H1 (cell line): ENCODE data around the gene GALNT18. TPM values are rescaled to one million over a fixed set of nuclear protein-coding genes. Genes with fewer than 3 reads are reported as not detected.

Source experiments
- CTCF ChIA-PET: fragments of 300-600 bp; sonication (Branson Sonifier 250); formaldehyde crosslinking; loops from one replicate; lab custom pipeline; 2021; ENCODE audit not compliant: partially characterized antibody; lab: Charles Lee
- POLR2A ChIA-PET: fragments of 300-600 bp; sonication (Branson Sonifier 250); formaldehyde crosslinking; loops from one replicate; lab custom pipeline; 2021; ENCODE audit warnings: inconsistent platforms; ENCODE audit not compliant: partially characterized antibody; lab: Charles Lee
- DNase-seq, 2 experiments: peaks; one replicate each; pipeline versions ENCODE4 v3.0.0 to v3.0.0-alpha.2; 2010 to 2022; ENCODE audit warnings: low spot score in 2 of 2, low read depth in 1 of 2, mixed read lengths in 1 of 2
- FAIRE-seq: peaks from 2 replicates; lab custom pipeline; 2011; peaks lifted over from hg19 to GRCh38; lab: Jason Lieb, UNC
- H2AFZ ChIP-seq: 2 replicates; pipeline ENCODE4 v1.8.1; 2012; ENCODE audit warnings: low read length, inconsistent platforms
- H2AK5ac ChIP-seq: 2 replicates; pipeline ENCODE4 v1.6.1; 2013; ENCODE audit warnings: low read depth, low read length
- H2BK120ac ChIP-seq: replicated peaks from 2 replicates; pipeline ENCODE3; 2013; ENCODE audit warnings: low read depth, low read length, inconsistent platforms
- H2BK12ac ChIP-seq: 2 replicates; pipeline ENCODE4 v1.6.1; 2013; ENCODE audit warnings: low read depth, low read length
- H2BK15ac ChIP-seq: 2 replicates; pipeline ENCODE4 v1.6.1; 2013; ENCODE audit warnings: low read length
- H2BK20ac ChIP-seq: 2 replicates; pipeline ENCODE4 v1.6.1; 2013; ENCODE audit warnings: low read length
- H2BK5ac ChIP-seq: 2 replicates; pipeline ENCODE4 v1.6.1; 2013; ENCODE audit warnings: low read depth, low read length
- H3K14ac ChIP-seq: 2 replicates; pipeline ENCODE4 v1.6.1; 2013; ENCODE audit warnings: inconsistent platforms; ENCODE audit not compliant: insufficient read length
- H3K18ac ChIP-seq: 2 replicates; pipeline ENCODE4 v1.6.1; 2013; ENCODE audit warnings: low read length; ENCODE audit errors: extremely low read depth
- H3K23ac ChIP-seq: 2 replicates; pipeline ENCODE4 v1.6.1; 2013; ENCODE audit warnings: inconsistent platforms; ENCODE audit not compliant: insufficient read length
- H3K23me2 ChIP-seq: 2 replicates; pipeline ENCODE4 v1.6.1; 2013; ENCODE audit warnings: low read depth, low read length
- H3K27ac ChIP-seq: 2 replicates; pipeline ENCODE4 v1.6.1; 2011; ENCODE audit warnings: low read depth, low read length, inconsistent platforms
- H3K27me3 ChIP-seq, 4 experiments: replicated peaks in 1 of 4; 1 replicate in 1 of 4; 2 replicates in 3 of 4; pipeline versions ENCODE4 v1.6.1 to v1.8.1; 2011 to 2013; ENCODE audit warnings: low read length in 3 of 4, mild to moderate bottlenecking in 3 of 4, inconsistent platforms in 2 of 4, mixed read lengths in 2 of 4, moderate library complexity in 1 of 4; ENCODE audit not compliant: control insufficient read depth in 3 of 4, insufficient read depth in 3 of 4; ENCODE audit errors: extremely low read depth in 1 of 4
- H3K36me3 ChIP-seq, 4 experiments: 2 replicates each; pipeline versions ENCODE4 v1.6.1 to v1.8.1; 2011 to 2013; ENCODE audit warnings: mild to moderate bottlenecking in 4 of 4, low read length in 3 of 4, moderate library complexity in 2 of 4, control low read depth in 1 of 4, inconsistent platforms in 1 of 4; ENCODE audit not compliant: insufficient read depth in 4 of 4, control insufficient read depth in 2 of 4
- H3K4ac ChIP-seq: replicated peaks from 2 replicates; pipeline ENCODE3; 2013; ENCODE audit warnings: low read length, low read depth, mixed read lengths, inconsistent platforms; ENCODE audit not compliant: insufficient read length
- H3K4me1 ChIP-seq, 4 experiments: replicated peaks in 1 of 4; 1 replicate in 1 of 4; 2 replicates in 3 of 4; pipeline versions ENCODE4 v1.6.1 to v1.8.1; 2011 to 2013; ENCODE audit warnings: low read length in 3 of 4, inconsistent platforms in 2 of 4, mixed read lengths in 1 of 4; ENCODE audit not compliant: insufficient read depth in 4 of 4, control insufficient read depth in 3 of 4
- H3K4me2 ChIP-seq, 2 experiments: 2 replicates each; pipeline versions ENCODE4 v1.6.1 to v1.8.1; 2011 to 2013; ENCODE audit warnings: low read depth in 2 of 2, low read length in 2 of 2, control low read depth in 1 of 2, inconsistent platforms in 1 of 2, mild to moderate bottlenecking in 1 of 2; ENCODE audit not compliant: insufficient read depth in 1 of 2
- H3K4me3 ChIP-seq, 4 experiments: fragments of 200-600, 300-600 bp in 1 of 4; sonication (generic), shearing (Covaris generic), sonication (Bioruptor Twin) in 1 of 4; 2 replicates each; pipeline versions ENCODE4 v1.5.1 to v1.8.1; 2011 to 2016; ENCODE audit warnings: low read length in 4 of 4, low read depth in 3 of 4, control low read depth in 2 of 4, inconsistent platforms in 2 of 4, mild to moderate bottlenecking in 2 of 4, mixed read lengths in 1 of 4, moderate library complexity in 1 of 4; ENCODE audit not compliant: insufficient read depth in 2 of 4; ENCODE audit errors: extremely low read depth in 1 of 4
- H3K56ac ChIP-seq: replicated peaks from 2 replicates; pipeline ENCODE3; 2013; ENCODE audit warnings: low read depth, mild to moderate bottlenecking, mixed read lengths, low read length, inconsistent platforms; ENCODE audit not compliant: insufficient read length
- H3K79me1 ChIP-seq: 2 replicates; pipeline ENCODE4 v1.6.1; 2013; ENCODE audit warnings: low read depth, low read length, control low read depth
- H3K79me2 ChIP-seq, 2 experiments: 2 replicates each; pipeline versions ENCODE4 v1.6.1 to v1.8.1; 2012 to 2013; ENCODE audit warnings: low read length in 2 of 2, mild to moderate bottlenecking in 2 of 2, inconsistent platforms in 1 of 2; ENCODE audit not compliant: insufficient read depth in 2 of 2, control insufficient read depth in 1 of 2
- H3K9ac ChIP-seq, 4 experiments: replicated peaks in 1 of 4; 1 replicate in 1 of 4; 2 replicates in 3 of 4; pipeline versions ENCODE4 v1.6.1 to v1.8.1; 2011 to 2013; ENCODE audit warnings: low read depth in 3 of 4, low read length in 3 of 4, control low read depth in 2 of 4, mild to moderate bottlenecking in 2 of 4, moderate library complexity in 2 of 4, inconsistent platforms in 1 of 4; ENCODE audit errors: extremely low read depth in 1 of 4
- H3K9me3 ChIP-seq, 2 experiments: 2 replicates each; pipeline versions ENCODE4 v1.6.1 to v1.8.1; 2012 to 2013; ENCODE audit warnings: mild to moderate bottlenecking in 2 of 2, moderate library complexity in 2 of 2, control low read depth in 1 of 2, inconsistent platforms in 1 of 2, low read depth in 1 of 2, low read length in 1 of 2, mixed read lengths in 1 of 2; ENCODE audit not compliant: insufficient read depth in 2 of 2
- H4K20me1 ChIP-seq, 2 experiments: replicated peaks in 1 of 2; 2 replicates each; pipeline versions ENCODE3 to v1.8.1; 2011 to 2013; ENCODE audit warnings: inconsistent platforms in 2 of 2, low read length in 2 of 2, mild to moderate bottlenecking in 1 of 2; ENCODE audit not compliant: insufficient read depth in 2 of 2, control insufficient read depth in 1 of 2
- H4K5ac ChIP-seq: 2 replicates; pipeline ENCODE4 v1.6.1; 2013; ENCODE audit warnings: low read length, low read depth, mixed read lengths, inconsistent platforms; ENCODE audit not compliant: insufficient read length
- H4K8ac ChIP-seq: 2 replicates; pipeline ENCODE4 v1.8.0; 2013; ENCODE audit warnings: mild to moderate bottlenecking, moderate library complexity, low read length, inconsistent platforms; ENCODE audit not compliant: insufficient read depth; ENCODE audit errors: extremely low read depth
- H4K91ac ChIP-seq: replicated peaks from 2 replicates; pipeline ENCODE3; 2013; ENCODE audit warnings: low read length, mixed read lengths, inconsistent platforms; ENCODE audit not compliant: insufficient read length
- E2F6 ChIP-seq: IDR thresholded peaks from 2 replicates; pipeline ENCODE4 v1.6.1; 2012; ENCODE audit warnings: inconsistent platforms
- POU5F1 ChIP-seq: IDR thresholded peaks from 2 replicates; pipeline ENCODE4 v1.6.1; 2011; ENCODE audit warnings: low read depth, mild to moderate bottlenecking, low read length, moderate library complexity
- RBBP5 ChIP-seq: IDR thresholded peaks from 2 replicates; pipeline ENCODE4 v1.7.1; 2012; ENCODE audit warnings: low read depth, mild to moderate bottlenecking, inconsistent platforms, low read length, moderate library complexity, borderline replicate concordance
- SAP30 ChIP-seq: fragments of 300-600 bp; sonication (generic); IDR thresholded peaks from 2 replicates; pipeline ENCODE4 v1.7.1; 2012; ENCODE audit warnings: low read length, moderate library complexity, mild to moderate bottlenecking, inconsistent platforms; ENCODE audit not compliant: insufficient read depth, insufficient replicate concordance
- SIX5 ChIP-seq: IDR thresholded peaks from 2 replicates; pipeline ENCODE4 v1.6.1; 2011; ENCODE audit warnings: mild to moderate bottlenecking, low read depth, low read length
- WGBS, 2 experiments: shearing (Covaris generic) in 1 of 2; methylation state at CpG; one replicate each; pipeline versions ENCODE4 v1.1.6 to v1.1.7; 2013 to 2015; ENCODE audit warnings: low lambda C conversion rate in 2 of 2, mixed read lengths in 2 of 2, inconsistent platforms in 1 of 2, low coverage in 1 of 2, missing lambda C conversion rate in 1 of 2; ENCODE audit not compliant: insufficient replicate concordance in 2 of 2, insufficient coverage in 1 of 2, insufficient read length in 1 of 2; ENCODE audit errors: extremely low coverage in 1 of 2, missing lambda C conversion rate in 1 of 2; 5-methylcytosine and 5-hydroxymethylcytosine counted together
- polyA plus RNA-seq, 7 experiments: library from polyadenylated mRNA; depleted of rRNA in 3 of 7; stranded (reverse) in 5 of 7; unstranded in 2 of 7; fragments of >200 nt in 5 of 7; fragments of 200-250 nt in 2 of 7; gene quantifications; 1 replicate in 5 of 7; 2 replicates in 1 of 7; 4 replicates in 1 of 7; pipeline versions ENCODE4 v1.2.1 to v1.2.3, GENCODE V29; 2011 to 2013; ENCODE audit warnings: missing spikeins in 2 of 7, mixed read lengths in 2 of 7
- total RNA-seq: library from RNA; stranded (reverse); fragmentation: NEBNext Ultra II Directional; extraction: Animal tissue kit (Norgen Biotek cat#: 25700); gene quantifications from 2 replicates; pipeline ENCODE4 v1.2.1, GENCODE V29; 2021

The GALNT18 gene
- total and polyA plus RNA-seq, 2 of the 8 experiments (the other 6 are each of a cell fraction or from before 2014, with no cell fraction given) = 6.0 to 9.4 TPM

- H2BK12ac ChIP-seq = no peak overlapping the region
- no peak overlapping the region for H3K56ac ChIP-seq
- no peaks in the 10 kb centered on the region for H3K4me1 ChIP-seq
- H3K27me3 ChIP-seq = peaks cover 0 to 4% (median 0%) of the 10 kb centered on the region in 4 experiments; a peak in 2 of 7 replicates
- H3K9ac ChIP-seq = no peak overlapping the region
- no peak overlapping the region for H3K23ac ChIP-seq
- H2BK15ac ChIP-seq = no peak overlapping the region
- H2BK120ac ChIP-seq = no peak overlapping the region
- TF ChIP-seq RBBP5 = no peak
- TF ChIP-seq SIX5 = no peak
- no peak for TF ChIP-seq POU5F1
- no peak for TF ChIP-seq SAP30
- no peak for TF ChIP-seq E2F6
- TF ChIP-seq, all 59 proteins: peak for 0
- WGBS, 2 experiments = 89% methylated on average over 1 of the region's 1 CpG; no CpG with 5 or more reads in 1 of the 2 experiments
- H4K5ac ChIP-seq = no peak overlapping the region
- H4K91ac ChIP-seq = no peak overlapping the region
- no peak overlapping the region for H3K14ac ChIP-seq
- no peak overlapping the region for H2BK20ac ChIP-seq
- DNase-seq (no peak), FAIRE-seq (no peak)
- no peaks in the 10 kb centered on the region for H3K9me3 ChIP-seq
- H4K20me1 ChIP-seq = peaks cover 0 to 1% of the 10 kb centered on the region in 2 experiments
- H3K79me2 ChIP-seq = no peaks in the 10 kb centered on the region
- no peak overlapping the region for H2AK5ac ChIP-seq
- H3K18ac ChIP-seq = no peak overlapping the region
- CTCF ChIA-PET = interaction anchor here (1.1 to 9.4 kb wide), 10 partner anchors 9 to 558 kb away, joined by 3 to 82 read pairs (median 6); no protein-coding TSS in a partner anchor
- H2AFZ ChIP-seq = no peak overlapping the region
- no peaks in the 10 kb centered on the region for H3K23me2 ChIP-seq
- no peak overlapping the region for H3K4me2 ChIP-seq
- H3K36me3 ChIP-seq = no peaks in the 10 kb centered on the region
- POLR2A ChIA-PET = no interaction called here
- H3K79me1 ChIP-seq = no peaks in the 10 kb centered on the region
- no peak overlapping the region for H3K4me3 ChIP-seq
- H4K8ac ChIP-seq = no peak overlapping the region
- no peak overlapping the region for H2BK5ac ChIP-seq
- H3K27ac ChIP-seq = no peak overlapping the region
- H3K4ac ChIP-seq = no peak overlapping the region
These were observed 391.7 kb downstream of the GALNT18 start for GRCh38 chr11:11230087-11230486.
